Panc1 (cell line): Measurements from ENCODE around the gene IFNK. TPM values are rescaled to one million over a fixed set of nuclear protein-coding genes. Genes with fewer than 3 reads are reported as not detected.

Source experiments
- ATAC-seq: fragments of 200-7000 bp; cut with Tn5 transposase; 2 replicates; pipeline ENCODE4 v1.9.1; 2020; ENCODE audit warnings: mild to moderate bottlenecking, moderate library complexity
- BruUV-seq: library from RNA; stranded (reverse); fragments of 400-500 nt; replicated peaks from 2 replicates; lab custom pipeline; 2021; lab: Mats Ljungman, UMichigan
- CTCF ChIA-PET: fragments of 300-600 bp; sonication (Branson Sonifier 250); formaldehyde crosslinking; loops from one replicate; lab custom pipeline; 2022; ENCODE audit warnings: antibody characterized with exemption; lab: Charles Lee
- POLR2A ChIA-PET: fragments of 300-600 bp; sonication (Branson Sonifier 250); formaldehyde crosslinking; loops from one replicate; lab custom pipeline; 2022; ENCODE audit warnings: antibody characterized with exemption; lab: Charles Lee
- DNase-seq: peaks from one replicate; pipeline ENCODE4 v3.0.0-alpha.2; 2010; ENCODE audit warnings: low read depth, low spot score
- H3K27ac ChIP-seq: 2 replicates; pipeline ENCODE4 v1.5.1; 2011; ENCODE audit warnings: mild to moderate bottlenecking, low read length, inconsistent platforms
- H3K27me3 ChIP-seq: fragments of 200-500 bp; sonication (Bioruptor generic); 2 replicates; pipeline ENCODE4 v1.6.0; 2014; ENCODE audit warnings: low read length, inconsistent platforms; ENCODE audit not compliant: control insufficient read depth, insufficient read depth
- H3K36me3 ChIP-seq: fragments of 200-500 bp; sonication (Bioruptor generic); 2 replicates; pipeline ENCODE4 v1.5.1; 2014; ENCODE audit warnings: inconsistent platforms, mild to moderate bottlenecking, low read length, moderate library complexity; ENCODE audit not compliant: control insufficient read depth, insufficient read depth
- H3K4me1 ChIP-seq: 2 replicates; pipeline ENCODE4 v1.5.1; 2011; ENCODE audit warnings: inconsistent platforms, mild to moderate bottlenecking, low read length, moderate library complexity; ENCODE audit not compliant: control insufficient read depth, insufficient read depth
- H3K4me3 ChIP-seq, 2 experiments: 2 replicates each; pipeline ENCODE4 v1.5.1; 2011 to 2012; ENCODE audit warnings: low read depth in 2 of 2, low read length in 2 of 2, mild to moderate bottlenecking in 2 of 2, inconsistent platforms in 1 of 2, moderate library complexity in 1 of 2
- H3K9me3 ChIP-seq: fragments of 200-500 bp; sonication (Bioruptor generic); 2 replicates; pipeline ENCODE4 v1.5.1; 2014; ENCODE audit warnings: low read depth, mild to moderate bottlenecking, inconsistent platforms, low read length, moderate library complexity; ENCODE audit not compliant: control insufficient read depth, insufficient read depth
- CTCF ChIP-seq: fragments of 450-650 bp; IDR thresholded peaks from 2 replicates; pipeline ENCODE4 v1.5.1; 2017; ENCODE audit warnings: mild to moderate bottlenecking
- POLR2AphosphoS5 ChIP-seq: IDR thresholded peaks from 2 replicates; pipeline ENCODE4 v1.6.1; 2012; ENCODE audit warnings: mild to moderate bottlenecking, low read depth, low read length, moderate library complexity
- REST ChIP-seq, 2 experiments: IDR thresholded peaks; 2 replicates each; pipeline ENCODE4 v1.6.1; 2011 to 2012; ENCODE audit warnings: low read depth in 2 of 2, control low read depth in 1 of 2, low read length in 1 of 2, mild to moderate bottlenecking in 1 of 2, moderate library complexity in 1 of 2; ENCODE audit not compliant: insufficient read depth in 1 of 2
- SIN3A ChIP-seq: IDR thresholded peaks from 2 replicates; pipeline ENCODE4 v1.6.1; 2012; ENCODE audit warnings: low read depth, mild to moderate bottlenecking, low read length, moderate library complexity, borderline replicate concordance; ENCODE audit not compliant: insufficient read depth
- TCF7L2 ChIP-seq: IDR thresholded peaks from 2 replicates; pipeline ENCODE4 v1.6.1; 2011; ENCODE audit warnings: mild to moderate bottlenecking, low read depth, low read length, inconsistent platforms
- in situ Hi-C: cut with HindIII; loops from 2 replicates; pipeline ENCODE4 v1.10.0; 2016; ENCODE audit warnings: low sequenced_read_pairs, low pct_unique_long_range_greater_than_20kb
- intact Hi-C: fragments of 100-400 bp; cut with micrococcal nuclease; formaldehyde crosslinking; loops from one replicate; pipeline ENCODE4 v1.10.0; 2022; ENCODE audit not compliant: unreplicated experiment
- total RNA-seq: library from RNA; stranded (reverse); gene quantifications from one replicate; pipeline ENCODE4 v1.2.1, GENCODE V29; 2021; ENCODE audit not compliant: unreplicated experiment

The IFNK gene
- total RNA-seq, 1 experiment from 2014 or later: not detected

- H3K4me3 ChIP-seq: no peak overlapping the region
- BruUV-seq: no TSS peak
- DNase-seq (no peak), ATAC-seq (no peak)
- H3K27me3 ChIP-seq: no peaks in the 10 kb centered on the region
- H3K9me3 ChIP-seq: no peaks in the 10 kb centered on the region
- ChIA-PET CTCF (no interaction called here), POLR2A (no interaction called here)
- no peaks in the 10 kb centered on the region for H3K36me3 ChIP-seq
- no peaks in the 10 kb centered on the region for H3K4me1 ChIP-seq
- TF ChIP-seq SIN3A (no peak), POLR2AphosphoS5 (no peak), REST (IDR thresholded peaks at IDR 0.05; ENCODE audit: insufficient read depth in 1 of 2, low read depth in 2 of 2, low read length in 1 of 2) (no peak), CTCF (no peak), TCF7L2 (no peak)
- H3K27ac ChIP-seq: no peak overlapping the region
- intact Hi-C loops: no loop called here
- in situ Hi-C loops: no loop called here
These were observed 40.5 kb upstream of the IFNK start for GRCh38 chr9:27483576-27483975.

- no TSS peak for BruUV-seq
- DNase-seq (no peak), ATAC-seq (no peak)
- intact Hi-C loops: no loop called here
- Histone ChIP-seq H3K4me1 (no peaks in the 10 kb centered on the region), H3K27ac (no peak overlapping the region), H3K36me3 (no peaks in the 10 kb centered on the region), H3K4me3 (no peak overlapping the region), H3K27me3 (no peaks in the 10 kb centered on the region), H3K9me3 (no peaks in the 10 kb centered on the region)
- TF ChIP-seq REST (IDR thresholded peaks at IDR 0.05; ENCODE audit: insufficient read depth in 1 of 2, low read depth in 2 of 2, low read length in 1 of 2) (no peak), POLR2AphosphoS5 (no peak), CTCF (no peak)
- CTCF ChIA-PET: no interaction called here
- POLR2A ChIA-PET: no interaction called here
- in situ Hi-C loops: no loop called here
These were observed 38.9 kb upstream of the IFNK start for GRCh38 chr9:27485158-27485557.
